H1 (cell line): Measurements from ENCODE around the gene SLC35E1.

Source experiments
- ATF2 ChIP-seq: IDR thresholded peaks from 2 replicates; pipeline ENCODE4 v1.6.1; 2012; ENCODE audit warnings: low read length, inconsistent platforms
- JUND ChIP-seq: IDR thresholded peaks from 2 replicates; pipeline ENCODE4 v1.6.1; 2011; ENCODE audit warnings: mild to moderate bottlenecking, improper control_type of control experiment, low read length
- POLR2AphosphoS5 ChIP-seq: IDR thresholded peaks from 2 replicates; pipeline ENCODE4 v1.6.1; 2011; ENCODE audit warnings: low read depth, low read length
- TF ChIP-seq, protein P1 (sequence below), 3 experiments: IDR thresholded peaks; 1 replicate in 2 of 3; 2 replicates in 1 of 3; pipeline versions ENCODE4 v1.5.1 to v1.6.1; 2011; ENCODE audit warnings: low read length in 3 of 3, mild to moderate bottlenecking in 3 of 3, inconsistent platforms in 2 of 3, low read depth in 1 of 3, moderate library complexity in 1 of 3; ENCODE audit not compliant: insufficient read depth in 1 of 3; ENCODE audit errors: control extremely low read depth in 1 of 3

GRCh38 chr19:16611121-16611520 lies 38.9 kb upstream of the SLC35E1 start:
- no peak for TF ChIP-seq ATF2
- TF ChIP-seq, protein P1, sequence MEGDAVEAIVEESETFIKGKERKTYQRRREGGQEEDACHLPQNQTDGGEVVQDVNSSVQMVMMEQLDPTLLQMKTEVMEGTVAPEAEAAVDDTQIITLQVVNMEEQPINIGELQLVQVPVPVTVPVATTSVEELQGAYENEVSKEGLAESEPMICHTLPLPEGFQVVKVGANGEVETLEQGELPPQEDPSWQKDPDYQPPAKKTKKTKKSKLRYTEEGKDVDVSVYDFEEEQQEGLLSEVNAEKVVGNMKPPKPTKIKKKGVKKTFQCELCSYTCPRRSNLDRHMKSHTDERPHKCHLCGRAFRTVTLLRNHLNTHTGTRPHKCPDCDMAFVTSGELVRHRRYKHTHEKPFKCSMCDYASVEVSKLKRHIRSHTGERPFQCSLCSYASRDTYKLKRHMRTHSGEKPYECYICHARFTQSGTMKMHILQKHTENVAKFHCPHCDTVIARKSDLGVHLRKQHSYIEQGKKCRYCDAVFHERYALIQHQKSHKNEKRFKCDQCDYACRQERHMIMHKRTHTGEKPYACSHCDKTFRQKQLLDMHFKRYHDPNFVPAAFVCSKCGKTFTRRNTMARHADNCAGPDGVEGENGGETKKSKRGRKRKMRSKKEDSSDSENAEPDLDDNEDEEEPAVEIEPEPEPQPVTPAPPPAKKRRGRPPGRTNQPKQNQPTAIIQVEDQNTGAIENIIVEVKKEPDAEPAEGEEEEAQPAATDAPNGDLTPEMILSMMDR (IDR thresholded peaks at IDR 0.05; ENCODE audit: control extremely low read depth in 1 of 3, insufficient read depth in 1 of 3, low read depth in 1 of 3, low read length in 3 of 3), result no peak
- no peak for TF ChIP-seq JUND
- no peak for TF ChIP-seq POLR2AphosphoS5
